Upper lobe of left lung (tissue), 6 donors: ENCODE results near the gene SMIM44. TPM values are rescaled to one million over a fixed set of nuclear protein-coding genes. Genes with fewer than 3 reads are reported as not detected.

Experiments used
- ATAC-seq, 2 donors: fragments of 200-7000 bp; cut with Tn5 transposase; one replicate each; pipeline ENCODE4 v1.9.1; 2022; ENCODE audit warnings: mild to moderate bottlenecking in 2 of 2, moderate library complexity in 2 of 2; ENCODE audit not compliant: low FRiP score in 2 of 2
- DNase-seq, 2 donors: peaks; one replicate each; pipeline ENCODE4 v3.0.0-alpha.2; 2019 to 2020
- H3K27ac ChIP-seq, 4 donors: fragments of 200-600 bp; sonication (generic); one replicate each; pipeline ENCODE4 v1.5.1; 2016 to 2019
- H3K27me3 ChIP-seq, 4 donors: fragments of 200-600 bp; sonication (generic); one replicate each; pipeline ENCODE4 v1.5.1; 2017 to 2019
- H3K36me3 ChIP-seq, 4 donors: fragments of 200-600 bp; sonication (generic); one replicate each; pipeline ENCODE4 v1.5.1; 2016 to 2019
- H3K4me1 ChIP-seq, 4 donors: fragments of 200-600 bp; sonication (generic); one replicate each; pipeline ENCODE4 v1.5.1; 2018 to 2019
- H3K4me3 ChIP-seq, 4 donors: fragments of 200-600 bp; sonication (generic); one replicate each; pipeline ENCODE4 v1.5.1; 2017 to 2019; ENCODE audit warnings: mild to moderate bottlenecking in 2 of 4, moderate library complexity in 1 of 4
- H3K9me3 ChIP-seq, 4 donors: fragments of 200-600 bp; sonication (generic); one replicate each; pipeline ENCODE4 v1.5.1; 2018 to 2019
- CTCF ChIP-seq, 6 experiments: fragments of 450-650 bp in 4 of 6; fragments of 200-600 bp in 2 of 6; sonication (generic) in 2 of 6; IDR thresholded peaks; one replicate each; pipeline ENCODE4 v1.5.1; 2016 to 2019; ENCODE audit warnings: antibody characterized with exemption in 6 of 6
- EP300 ChIP-seq, 4 donors: sonication (generic); formaldehyde crosslinking; IDR thresholded peaks; one replicate each; pipeline ENCODE4 v1.5.1; 2017; ENCODE audit warnings: antibody characterized with exemption in 4 of 4, control low read depth in 2 of 4
- POLR2A ChIP-seq, 4 donors: fragments of 450-650 bp; IDR thresholded peaks; one replicate each; pipeline ENCODE4 v1.5.1; 2016 to 2017; ENCODE audit warnings: antibody characterized with exemption in 4 of 4, mild to moderate bottlenecking in 2 of 4
- POLR2AphosphoS5 ChIP-seq, 2 donors: sonication (generic); formaldehyde crosslinking; IDR thresholded peaks; one replicate each; pipeline ENCODE4 v1.5.1; 2017; ENCODE audit warnings: antibody characterized with exemption in 2 of 2
- WGBS, 2 donors: methylation state at CpG; one replicate each; pipeline ENCODE4 v1.1.5; 2017 to 2018; 5-methylcytosine and 5-hydroxymethylcytosine counted together
- total RNA-seq, 6 donors: library from RNA; depleted of rRNA in 4 of 6; stranded (reverse); fragments of >200 nt in 4 of 6; gene quantifications; one replicate each; pipeline versions ENCODE4 v1.1.0 to v1.2.1, GENCODE V29; 2016 to 2021
- donor health status: DM: no; HTN: no; CAD: no; lungs with moderate emphysema.
- donor health status: DM: no; HTN: yes; CAD: no; lungs with severe emphysema.

Gene SMIM44
- total RNA-seq, 6 donors from 2014 or later = not detected

- 76 to 94% methylated on average over 3 of the region's 3 CpGs for WGBS, 2 donors
- H3K4me1 ChIP-seq = peaks cover 0 to 20% (median 11%) of the 10 kb centered on the region in 4 donors
- peak overlapping the region in 2 of 4 donors; percentile 48 to 64 for H3K27ac ChIP-seq
- TF ChIP-seq EP300 (IDR thresholded peaks at IDR 0.05) (no peak), POLR2A (IDR thresholded peaks at IDR 0.05) (no peak), CTCF (IDR thresholded peaks at IDR 0.05) (no peak), POLR2AphosphoS5 (IDR thresholded peaks at IDR 0.05) (no peak)
- DNase-seq (no peak), ATAC-seq (no peak)
- no peak overlapping the region for H3K4me3 ChIP-seq
- H3K36me3 ChIP-seq = peaks cover under 1 to 17% (median 13%) of the 10 kb centered on the region in 4 donors
- H3K27me3 ChIP-seq = no peaks in the 10 kb centered on the region
- no peaks in the 10 kb centered on the region for H3K9me3 ChIP-seq
Observed at GRCh38 chr19:3468211-3468610, 15.0 kb downstream of the SMIM44 start.

DNA sequence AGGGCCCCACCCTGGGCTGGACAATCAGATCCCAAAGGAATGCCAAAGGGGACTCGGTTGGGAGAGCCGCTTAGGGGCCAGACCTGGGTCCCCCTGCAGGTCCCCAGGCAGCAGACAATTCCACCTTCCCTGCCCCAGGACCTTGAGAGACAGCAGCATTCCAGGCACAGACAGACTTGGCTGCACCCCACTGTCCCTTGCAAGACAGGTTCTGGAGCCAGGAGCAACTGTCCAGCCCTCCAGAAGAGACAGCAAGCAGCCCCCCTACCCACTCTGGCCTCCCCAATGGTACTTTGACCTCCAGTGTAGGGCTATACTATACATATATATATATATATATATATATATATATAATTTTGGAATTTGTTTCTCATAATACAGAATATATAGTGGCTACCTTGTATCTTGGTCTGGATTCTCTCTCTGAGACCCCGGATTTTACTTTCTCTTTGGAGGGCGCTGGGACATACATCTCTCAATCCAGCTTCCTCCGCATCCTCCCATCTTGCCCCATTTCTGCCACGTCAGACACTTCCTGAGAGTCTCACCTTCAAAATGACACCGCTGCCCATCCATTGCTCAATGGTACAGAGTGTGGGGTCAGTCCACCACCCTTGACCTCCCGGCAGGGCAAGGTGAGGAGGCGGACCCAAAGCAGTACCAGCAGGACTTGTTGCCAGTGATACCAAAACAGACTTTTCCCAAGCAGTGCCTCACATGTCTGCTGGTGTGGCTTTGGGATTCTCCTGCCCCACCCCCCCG lies 15.6 kb downstream of the SMIM44 start:
- Histone ChIP-seq H3K27me3 (no peaks in the 10 kb centered on the region), H3K4me3 (no peak overlapping the region), H3K9me3 (no peaks in the 10 kb centered on the region), H3K4me1 (peaks cover 0 to 18% (median 10%) of the 10 kb centered on the region in 4 donors), H3K27ac (peak overlapping the region in 2 of 4 donors; percentile 48 to 64), H3K36me3 (peaks cover 6 to 23% (median 19%) of the 10 kb centered on the region in 4 donors)
- ATAC-seq (no peak), DNase-seq (no peak)
- TF ChIP-seq POLR2A (IDR thresholded peaks at IDR 0.05) = no peak
- TF ChIP-seq EP300 (IDR thresholded peaks at IDR 0.05) = no peak
- no peak for TF ChIP-seq CTCF (IDR thresholded peaks at IDR 0.05)
- no peak for TF ChIP-seq POLR2AphosphoS5 (IDR thresholded peaks at IDR 0.05)
- WGBS, 2 donors = 88 to 91% methylated on average over 7 to 8 of the region's 10 CpGs

DNA sequence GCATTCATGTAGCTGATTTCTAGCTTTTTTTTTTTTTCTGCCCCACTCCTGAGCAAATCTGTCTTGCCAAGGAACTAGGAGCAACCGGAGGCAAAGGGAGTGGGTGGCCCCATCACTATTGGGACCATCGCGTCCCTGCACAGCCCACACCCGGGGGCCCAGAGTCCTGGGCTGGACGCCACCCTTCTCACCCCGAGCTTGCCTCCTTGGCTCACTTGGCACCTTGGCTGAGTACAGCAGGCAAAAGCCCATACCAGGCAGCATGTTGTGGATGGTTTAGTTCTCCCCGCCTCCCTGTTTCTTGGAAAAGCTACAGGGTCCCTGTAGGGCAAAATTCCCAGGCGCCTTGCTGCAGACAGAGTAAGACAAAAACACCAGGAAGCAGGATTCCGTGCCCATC lies 16.6 kb downstream of the SMIM44 start:
- WGBS, 2 donors = 83 to 88% methylated on average over 9 of the region's 9 CpGs
- no peaks in the 10 kb centered on the region for H3K27me3 ChIP-seq
- H3K9me3 ChIP-seq = no peaks in the 10 kb centered on the region
- peaks cover 6 to 31% (median 24%) of the 10 kb centered on the region in 4 donors for H3K36me3 ChIP-seq
- ATAC-seq = no peak
- DNase-seq = no peak
- H3K4me3 ChIP-seq = no peak overlapping the region
- TF ChIP-seq POLR2AphosphoS5 (IDR thresholded peaks at IDR 0.05) (peak in 1 of 2 donors; percentile 12), CTCF (IDR thresholded peaks at IDR 0.05) (no peak), POLR2A (IDR thresholded peaks at IDR 0.05) (no peak)
- peak overlapping the region in 2 of 4 donors; percentile 19 to 52 for H3K27ac ChIP-seq
- H3K4me1 ChIP-seq = peaks cover 0 to 10% (median 4%) of the 10 kb centered on the region in 4 donors

- no peaks in the 10 kb centered on the region for H3K27me3 ChIP-seq
- H3K9me3 ChIP-seq = no peaks in the 10 kb centered on the region
- H3K4me1 ChIP-seq = peaks cover 0 to 15% (median 4%) of the 10 kb centered on the region in 4 donors
- H3K27ac ChIP-seq = peak overlapping the region in 2 of 4 donors; percentile 19 to 52
- 89 to 92% methylated on average over 7 of the region's 7 CpGs for WGBS, 2 donors
- TF ChIP-seq POLR2A (IDR thresholded peaks at IDR 0.05) (no peak), POLR2AphosphoS5 (IDR thresholded peaks at IDR 0.05) (no peak), CTCF (IDR thresholded peaks at IDR 0.05) (no peak), EP300 (IDR thresholded peaks at IDR 0.05) (no peak)
- H3K4me3 ChIP-seq = no peak overlapping the region
- ATAC-seq (no peak), DNase-seq (no peak)
- peaks cover 6 to 40% (median 26%) of the 10 kb centered on the region in 4 donors for H3K36me3 ChIP-seq
Observed at GRCh38 chr19:3465552-3465951, 17.7 kb downstream of the SMIM44 start.
